ENCODE measurements around the gene SPATA22.
A peak's percentile ranks its signal among the peaks of the same experiment; 100 is the strongest.
"Not testable (repeated sequence)": the region's sequence is repeated elsewhere in the genome, so short reads cannot be mapped to it uniquely, and the experiment has no call there.

The SPATA22 gene

DNA sequence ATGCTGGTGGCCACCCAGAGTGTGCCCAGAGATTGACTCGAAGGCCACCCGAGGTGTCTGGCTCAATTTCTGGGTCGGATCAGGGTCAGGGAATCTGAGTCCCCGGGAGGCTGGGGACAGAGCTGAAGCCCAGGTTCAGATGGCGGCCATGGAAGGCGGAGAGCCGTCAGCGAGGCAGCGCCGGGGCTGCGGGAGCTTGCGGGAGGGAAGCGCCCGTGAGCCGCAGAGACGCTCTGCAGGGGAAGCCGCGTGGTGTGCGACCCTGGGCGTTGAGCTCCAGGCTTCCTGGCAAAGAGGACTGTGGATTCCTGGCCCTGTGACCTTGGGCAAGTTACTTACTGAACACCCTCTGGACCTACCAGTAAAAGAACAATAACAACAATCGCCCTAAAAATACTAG is 518 bp upstream of the SPATA22 start:
- peak; percentile 11 for DNase-seq

DNA sequence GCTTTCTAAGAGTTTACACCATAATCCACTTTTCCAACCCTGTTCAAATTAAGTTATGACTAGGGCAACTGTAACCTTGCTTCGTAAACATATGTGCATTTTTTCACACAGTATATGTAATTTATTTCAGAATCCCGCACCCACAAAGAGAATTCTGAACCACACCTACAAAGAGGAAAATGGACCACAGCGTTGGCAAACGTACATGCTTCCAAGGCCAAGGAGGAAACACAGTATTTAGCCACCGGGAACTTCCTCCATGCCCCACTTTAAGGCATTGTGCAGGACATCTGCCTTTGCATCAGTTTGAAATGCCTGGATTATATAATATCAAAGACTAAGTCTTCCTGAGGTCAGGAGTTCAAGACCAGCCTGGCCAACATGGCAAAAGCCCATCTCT is 2.1 kb downstream of the SPATA22 start:
- no peak for DNase-seq

DNA sequence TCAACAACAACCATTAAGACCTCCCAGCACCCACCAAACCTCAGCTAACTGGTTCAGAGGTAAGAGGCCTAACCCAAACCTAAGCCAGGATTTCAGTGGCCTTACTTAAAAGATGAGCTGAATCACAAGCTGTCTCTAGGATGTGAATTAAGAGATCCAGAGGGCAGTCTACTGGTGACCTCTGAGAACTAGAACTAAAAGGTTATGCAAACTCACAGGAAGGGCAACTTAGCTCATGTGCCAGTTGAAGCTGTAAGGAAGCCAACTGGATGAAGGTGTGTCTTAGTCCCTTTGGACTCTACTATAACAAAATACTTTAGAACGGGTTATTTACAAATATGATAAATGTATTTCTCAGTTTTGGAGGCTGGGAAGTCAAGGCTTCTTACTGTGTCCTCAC is 5.3 kb downstream of the SPATA22 start:
- DNase-seq, result not testable (repeated sequence)

DNA sequence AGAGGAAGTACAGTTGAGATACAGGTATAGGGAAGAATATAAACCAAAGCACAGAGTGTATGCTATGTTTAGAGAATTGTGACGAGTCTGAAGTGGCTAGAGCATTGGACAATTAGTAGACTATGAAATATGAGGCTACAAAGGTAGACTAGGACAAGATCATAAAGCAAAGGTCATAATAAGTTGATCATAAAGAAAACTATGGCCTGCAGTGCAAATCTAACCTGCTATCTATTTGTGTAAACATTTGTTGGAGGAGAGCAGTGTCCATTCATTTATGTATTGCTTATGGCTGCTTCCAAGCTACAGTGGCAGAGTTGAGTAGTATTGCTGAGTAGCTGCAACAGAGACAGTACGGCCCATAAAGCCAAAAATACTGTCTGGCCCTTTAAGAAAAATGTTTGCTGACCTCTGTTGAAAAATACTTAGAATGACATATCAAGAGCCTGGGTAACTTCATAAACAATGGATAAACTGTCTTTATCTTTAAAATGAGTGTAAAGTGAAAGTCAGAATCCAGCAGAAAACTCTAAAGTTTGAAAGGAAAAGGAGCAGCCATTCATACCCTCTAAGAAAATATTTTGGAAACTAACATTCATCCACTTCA is 23.5 kb downstream of the SPATA22 start:
- DNase-seq, result no peak

DNA sequence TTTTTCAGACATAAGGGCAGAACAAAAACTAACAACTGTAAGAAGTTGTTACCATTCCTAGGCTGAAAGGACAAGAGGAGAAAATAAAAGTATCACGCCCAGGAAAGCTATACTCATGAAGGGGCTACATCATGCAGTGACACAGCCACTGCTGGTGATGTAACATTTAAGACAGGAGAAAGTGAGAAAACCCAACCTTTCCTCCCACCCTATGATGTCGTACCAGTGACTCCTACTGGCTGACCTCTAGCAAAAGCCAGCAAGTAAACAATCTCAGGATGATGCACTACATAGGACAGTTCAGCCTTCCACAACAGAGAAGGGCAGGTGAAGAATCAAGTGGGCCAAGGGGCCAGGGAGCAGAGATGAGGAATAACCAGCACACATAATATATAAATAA is 24.0 kb downstream of the SPATA22 start:
- no peak for DNase-seq

DNA sequence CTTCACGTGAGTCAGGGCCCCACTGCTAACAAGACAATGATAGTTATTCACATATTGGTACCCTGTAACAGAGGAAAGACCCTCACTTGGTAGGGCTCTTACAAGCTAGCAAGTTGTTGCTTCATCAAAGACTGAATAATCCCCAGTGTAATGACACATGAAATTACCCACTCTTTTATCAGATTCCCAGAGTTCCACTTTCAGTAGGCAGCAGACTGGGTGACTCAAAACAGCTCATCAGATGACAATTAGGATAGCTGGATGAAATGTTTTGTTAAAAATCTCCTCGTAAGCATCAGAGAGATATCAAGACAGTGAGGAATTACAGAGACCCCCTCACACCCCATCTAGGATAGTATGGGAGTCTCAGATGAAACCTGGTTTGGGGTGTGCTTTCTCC is 31.2 kb downstream of the SPATA22 start:
- DNase-seq, result no peak

DNA sequence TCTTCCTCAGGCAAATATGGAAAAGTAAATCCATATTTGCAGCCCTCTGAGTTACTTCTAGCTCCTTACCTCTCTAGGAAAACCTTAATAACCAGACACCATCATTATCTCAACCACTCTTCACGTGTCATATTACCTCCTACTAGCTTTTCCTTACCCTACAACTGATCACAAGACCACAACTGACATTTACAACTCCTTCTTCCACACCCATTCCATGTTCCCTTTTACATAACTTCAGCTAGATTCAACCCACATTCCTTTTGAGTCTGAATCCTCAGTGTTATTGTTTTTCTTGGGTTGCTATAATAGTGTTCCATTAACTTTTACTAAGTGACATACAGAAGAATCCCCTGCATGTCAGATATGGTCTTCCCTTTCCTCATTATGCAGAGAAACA is 33.3 kb downstream of the SPATA22 start:
- DNase-seq, result no peak

DNA sequence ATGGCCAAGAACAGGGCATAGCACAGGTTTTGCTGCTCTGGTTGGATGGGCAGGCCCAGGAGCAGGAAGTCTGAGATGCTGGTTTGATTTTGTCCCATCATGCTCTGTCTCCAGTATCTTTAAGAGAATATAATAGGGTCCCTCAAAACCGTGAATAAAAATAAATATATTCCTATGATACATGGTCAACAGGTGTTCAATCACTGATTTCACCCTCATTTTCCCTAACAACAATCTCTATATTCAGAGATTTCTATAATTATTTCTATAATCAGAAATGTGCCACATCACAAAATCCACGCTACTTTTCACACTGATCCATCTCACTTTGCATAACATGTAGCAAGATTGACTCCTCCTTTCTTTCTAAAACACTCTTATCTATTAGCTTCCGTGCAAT is 37.9 kb downstream of the SPATA22 start, which contains the start of gene OR1E2:
Gene OR1E2, minus strand, starts transcription at position 101 of the 400 bp plus-strand sequence. Its CDS starts 0 bp downstream, at position 101.
- no peak for DNase-seq

DNA sequence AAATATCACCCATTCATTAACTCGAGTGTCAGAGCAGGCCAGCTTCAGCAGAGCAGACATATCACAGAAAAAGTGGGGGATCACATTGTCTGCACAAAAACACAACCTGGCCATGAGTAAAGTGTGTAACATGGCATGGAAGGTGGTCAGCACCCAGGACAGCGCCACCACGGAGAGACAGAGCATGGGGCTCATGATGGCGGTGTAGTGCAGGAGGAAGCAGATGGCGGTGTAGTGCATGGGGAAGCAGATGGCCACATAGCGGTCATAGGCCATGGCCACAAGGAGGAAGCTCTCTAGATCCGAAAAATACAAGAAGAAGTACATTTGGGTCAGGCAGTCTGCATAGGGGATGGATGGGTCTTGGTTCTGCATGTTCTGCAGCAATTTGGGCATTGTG is 38.4 kb downstream of the SPATA22 start:
- DNase-seq, result not testable (repeated sequence)

DNA sequence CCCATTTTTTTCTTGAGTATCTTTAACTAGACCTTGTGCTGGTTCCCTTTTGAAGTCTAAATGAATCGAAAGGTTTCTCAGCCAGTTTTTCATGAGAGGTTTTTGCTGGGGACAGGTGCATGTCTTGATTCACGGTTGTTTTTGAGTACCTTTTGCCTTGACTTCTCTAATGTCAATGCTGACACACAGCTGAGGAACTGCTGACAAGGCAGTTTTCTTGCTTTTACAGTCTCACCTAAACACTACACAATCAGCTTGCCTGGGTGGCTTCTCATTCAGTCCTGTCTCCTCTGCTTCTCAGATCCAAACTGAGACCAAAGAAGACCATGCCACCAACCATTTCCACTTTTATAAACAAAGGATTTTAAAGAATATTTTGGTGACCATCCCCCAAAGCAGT is 53.4 kb downstream of the SPATA22 start:
- no peak for DNase-seq

DNA sequence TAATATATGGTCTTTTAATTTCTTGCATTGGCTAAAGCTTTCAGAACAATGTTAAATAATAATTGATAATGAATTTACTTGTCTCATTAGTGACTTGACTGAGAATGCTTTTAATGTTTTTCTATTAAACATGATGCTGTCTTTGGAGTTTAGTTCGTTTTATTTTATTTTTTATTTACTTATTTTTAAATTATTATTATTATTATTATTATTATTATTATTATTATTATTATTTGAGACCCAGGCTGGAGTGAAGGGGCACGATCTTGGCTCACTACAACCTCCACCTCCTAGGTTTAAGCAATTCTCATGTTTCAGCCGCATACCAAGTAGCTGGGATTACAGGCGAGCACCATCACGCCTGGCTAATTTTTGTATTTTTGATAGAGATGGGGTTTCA is 56.0 kb downstream of the SPATA22 start:
- DNase-seq, result no peak

DNA sequence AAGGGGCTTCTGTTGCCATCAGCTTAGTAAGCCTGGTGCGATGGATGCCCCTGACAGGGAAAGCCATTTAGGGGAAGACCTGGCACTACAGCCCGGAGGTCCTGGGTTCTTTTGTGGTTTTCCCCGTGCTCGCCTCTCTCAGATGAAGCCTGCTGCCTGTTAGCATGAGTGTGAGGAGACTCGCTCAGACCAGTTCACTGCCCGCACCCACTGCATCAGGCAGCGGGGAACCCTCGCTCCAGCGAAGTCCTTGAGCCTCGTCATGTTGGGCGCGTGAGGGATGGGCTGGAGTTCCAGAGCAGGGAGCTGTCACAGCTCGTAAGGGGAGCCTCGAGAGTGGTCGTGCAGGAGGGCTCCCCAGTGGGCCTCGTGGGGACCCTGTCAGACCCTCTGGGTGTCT is 59.4 kb downstream of the SPATA22 start:
- not testable (repeated sequence) for DNase-seq

DNA sequence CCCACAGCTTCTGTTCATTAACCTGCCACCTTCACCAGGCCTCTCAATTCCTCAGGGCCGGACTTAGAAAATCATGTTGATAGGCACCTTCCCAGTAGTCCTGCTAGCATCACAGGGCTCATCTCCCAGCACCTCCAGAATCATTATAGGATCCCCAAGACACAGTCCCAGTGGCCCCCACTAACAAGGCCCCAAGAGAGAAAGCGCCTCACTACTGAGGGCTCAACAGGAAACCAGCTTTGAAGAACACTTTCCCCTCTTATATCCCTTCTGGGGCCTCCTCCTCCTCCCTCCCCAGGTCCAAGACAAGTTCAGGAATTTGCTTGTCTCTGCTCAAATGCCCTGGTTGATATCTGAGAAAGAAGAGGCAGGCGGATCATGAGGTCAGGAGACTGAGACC is 60.5 kb downstream of the SPATA22 start, which contains the start of gene OR3A3:
Gene OR3A3, plus strand, starts transcription at position 301 of the 400 bp plus-strand sequence.
- no peak for DNase-seq

DNA sequence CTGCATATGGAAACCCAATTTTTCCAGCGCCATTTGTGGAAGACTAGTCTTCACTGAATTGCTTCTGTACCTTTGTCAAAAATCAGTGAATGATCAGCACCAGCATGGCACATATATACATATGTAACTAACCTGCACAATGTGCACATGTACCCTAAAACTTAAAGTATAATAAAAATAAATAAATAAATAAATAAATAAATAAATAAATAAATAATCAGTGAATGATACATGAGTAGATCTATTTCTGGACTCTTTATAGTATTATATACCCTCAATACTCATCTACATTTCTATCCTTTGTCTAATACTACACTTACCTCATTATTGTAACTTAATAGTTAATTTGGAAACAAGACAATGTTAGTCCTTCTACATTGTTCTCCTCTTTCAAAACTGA is 67.8 kb downstream of the SPATA22 start:
- DNase-seq, result not testable (repeated sequence)

DNA sequence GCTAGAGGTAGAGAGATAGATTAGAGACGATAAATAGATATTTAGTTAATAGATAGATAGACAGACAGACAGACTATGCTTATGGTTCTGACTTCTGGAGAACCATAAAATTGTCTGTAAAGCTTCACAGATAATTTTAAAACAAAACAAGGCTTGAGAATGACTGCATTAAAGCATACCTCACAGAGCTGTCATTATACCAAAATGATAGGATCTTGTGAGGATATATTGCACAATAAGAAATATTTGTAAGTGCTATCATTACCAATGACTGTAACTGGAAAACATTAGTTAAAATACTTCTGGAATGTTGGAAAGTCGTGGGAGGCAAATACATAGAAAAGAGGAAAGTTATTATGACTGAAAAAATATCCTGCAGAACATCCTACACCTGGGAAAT is 69.8 kb downstream of the SPATA22 start:
- no peak for DNase-seq

DNA sequence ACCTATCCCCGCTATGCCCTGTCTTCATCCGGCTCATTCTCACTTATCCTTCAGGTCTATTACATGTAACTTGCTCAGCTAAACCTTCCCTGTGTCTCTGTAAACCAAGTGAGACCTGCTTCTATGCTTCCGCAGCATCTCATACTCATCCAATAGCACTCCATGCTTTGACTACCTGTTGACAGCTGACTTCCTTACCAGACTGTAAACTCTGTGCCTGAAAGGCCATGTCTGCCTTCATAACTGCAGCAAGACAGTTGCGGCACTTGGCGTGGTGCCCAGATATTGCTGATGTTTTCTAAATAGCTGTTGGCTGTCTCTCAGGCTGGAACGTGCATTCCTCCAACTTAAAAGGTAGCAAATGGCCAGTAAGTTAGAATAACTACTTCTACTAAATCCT is 71.6 kb downstream of the SPATA22 start:
- no peak for DNase-seq

DNA sequence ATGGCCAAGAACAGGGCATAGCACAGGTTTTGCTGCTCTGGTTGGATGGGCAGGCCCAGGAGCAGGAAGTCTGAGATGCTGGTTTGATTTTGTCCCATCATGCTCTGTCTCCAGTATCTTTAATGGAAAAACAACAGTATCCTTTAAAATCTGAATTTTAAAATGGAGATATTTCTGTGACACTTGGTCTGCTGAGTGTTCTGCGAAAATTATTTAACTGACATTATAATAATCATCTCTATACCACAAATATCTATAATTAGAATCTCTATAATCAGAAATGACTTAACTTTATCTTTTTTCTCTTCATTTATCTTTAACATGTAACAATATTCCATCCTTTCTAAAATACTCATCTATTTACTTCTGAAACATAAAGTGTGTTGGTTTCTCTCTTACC is 73.3 kb downstream of the SPATA22 start, which contains the start of gene OR1E1:
Gene OR1E1, minus strand, starts transcription at position 101 of the 400 bp plus-strand sequence. Its CDS starts 0 bp downstream, at position 101.
- no peak for DNase-seq

DNA sequence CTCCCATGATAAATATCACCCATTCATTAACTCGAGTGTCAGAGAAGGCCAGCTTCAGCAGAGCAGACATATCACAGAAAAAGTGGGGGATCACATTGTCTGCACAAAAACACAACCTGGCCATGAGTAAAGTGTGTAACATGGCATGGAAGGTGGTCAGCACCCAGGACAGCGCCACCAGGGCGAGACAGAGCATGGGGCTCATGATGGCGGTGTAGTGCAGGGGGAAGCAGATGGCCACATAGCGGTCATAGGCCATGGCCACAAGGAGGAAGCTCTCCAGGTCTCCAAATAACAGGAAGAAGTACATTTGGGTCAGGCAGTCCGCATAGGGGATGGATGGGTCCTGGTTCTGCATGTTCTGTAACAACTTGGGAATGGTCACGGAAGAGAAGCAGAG is 73.8 kb downstream of the SPATA22 start:
- DNase-seq, result not testable (repeated sequence)

Measured in activated gamma-delta T cell (primary cell).